Activated CD4-positive, alpha-beta T cell treated with anti-CD3 and anti-CD28 coated beads for 36 hours (primary cell): ENCODE measurements around the gene DNMBP. TPM values are rescaled to one million over a fixed set of nuclear protein-coding genes. Genes with fewer than 3 reads are reported as not detected.
"Not testable (repeated sequence)": the region's sequence is repeated elsewhere in the genome, so short reads cannot be mapped to it uniquely, and the experiment has no call there.

ENCODE experiments used
- ATAC-seq: fragments of 200-7000 bp; cut with Tn5 transposase; one replicate; pipeline ENCODE4 v1.10.0; 2021; ENCODE audit warnings: mild to moderate bottlenecking, moderate library complexity
- CTCF ChIA-PET: fragments of 350-600 bp; sonication (Branson Sonifier 250); formaldehyde crosslinking; loops from one replicate; lab custom pipeline; 2021; ENCODE audit warnings: antibody characterized with exemption; lab: Charles Lee
- POLR2A ChIA-PET: fragments of 350-600 bp; sonication (Branson Sonifier 250); formaldehyde crosslinking; loops from one replicate; lab custom pipeline; 2021; ENCODE audit warnings: antibody characterized with exemption, inconsistent platforms; lab: Charles Lee
- DNase-seq: peaks from one replicate; pipeline ENCODE4 v3.0.0-alpha.2; 2020
- H3K27ac Mint-ChIP-seq: one replicate; pipeline ENCODE4 v1.8.0; 2021; ENCODE audit warnings: mixed read lengths
- H3K27me3 Mint-ChIP-seq: one replicate; pipeline ENCODE4 v1.8.0; 2021; ENCODE audit warnings: mixed read lengths
- H3K36me3 Mint-ChIP-seq: one replicate; pipeline ENCODE4 v1.8.0; 2021; ENCODE audit warnings: low read depth, mixed read lengths
- H3K4me1 Mint-ChIP-seq: one replicate; pipeline ENCODE4 v1.8.0; 2021; ENCODE audit warnings: mixed read lengths
- H3K4me3 Mint-ChIP-seq: one replicate; pipeline ENCODE4 v1.8.0; 2021; ENCODE audit warnings: mild to moderate bottlenecking, moderate library complexity, mixed read lengths
- H3K9me3 Mint-ChIP-seq: one replicate; pipeline ENCODE4 v1.8.0; 2021; ENCODE audit warnings: low read depth, mixed read lengths
- intact Hi-C, 2 experiments: fragments of 100-400 bp; cut with DNase I in 1 of 2; cut with micrococcal nuclease in 1 of 2; formaldehyde crosslinking; loops; one replicate each; pipeline versions ENCODE4 v1.14.2 to v1.15.1; 2022 to 2024; cut with DNase I, micrococcal nuclease
- total RNA-seq, 2 experiments: library from RNA; stranded (reverse); gene quantifications; one replicate each; pipeline ENCODE4 v1.2.3, GENCODE V29; 2021

DNMBP gene
- total RNA-seq, 2 experiments from 2014 or later = 1.9 to 2.4 TPM

GRCh38 chr10:99975106-99975829, 34.5 kb downstream of the DNMBP start:
- Mint-ChIP-seq H3K4me1 (no peaks in the 10 kb centered on the region), H3K9me3 (no peaks in the 10 kb centered on the region), H3K36me3 (no peaks in the 10 kb centered on the region), H3K27me3 (no peaks in the 10 kb centered on the region), H3K27ac (no peak overlapping the region), H3K4me3 (no peak overlapping the region)
- ChIA-PET CTCF (no interaction called here), POLR2A (no interaction called here)
- ATAC-seq (no peak), DNase-seq (no peak)
- intact Hi-C loops = loop anchor here in 1 of 2 experiments (10.0 kb wide), 1 partner anchor 70 kb away; no protein-coding TSS in a partner anchor

GRCh38 chr10:99973190-99973589, 36.6 kb downstream of the DNMBP start:
- ATAC-seq = no peak
- intact Hi-C loops = loop anchor here (2.0 to 10.0 kb wide), 2 partner anchors 70 to 72 kb away; no protein-coding TSS in a partner anchor

DNA sequence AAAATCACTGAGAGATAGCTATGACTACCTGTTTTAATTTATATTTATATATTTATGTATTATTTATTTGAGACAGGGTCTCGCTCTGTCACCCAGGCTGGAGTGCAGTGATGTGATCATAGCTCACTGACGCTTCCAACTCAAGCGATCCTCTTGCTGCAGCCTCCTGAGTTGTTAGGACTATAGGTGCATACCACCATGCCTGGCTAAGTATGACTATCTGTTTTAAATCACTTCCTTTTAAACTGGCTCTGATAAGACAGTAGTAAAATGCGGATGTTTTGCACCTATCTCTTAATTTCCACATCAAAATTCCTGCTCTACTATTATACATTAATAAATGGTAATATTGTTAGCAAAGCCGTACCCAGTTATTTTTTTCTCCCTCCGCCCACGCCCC, 41.8 kb downstream of the DNMBP start:
- Mint-ChIP-seq H3K36me3 (peaks cover 4% of the 10 kb centered on the region), H3K27me3 (no peaks in the 10 kb centered on the region), H3K9me3 (no peaks in the 10 kb centered on the region), H3K4me1 (no peaks in the 10 kb centered on the region), H3K27ac (no peak overlapping the region), H3K4me3 (no peak overlapping the region)
- DNase-seq (no peak), ATAC-seq (no peak)
- ChIA-PET CTCF (interaction anchor here (0.8 to 1.0 kb wide), 2 partner anchors 9 to 41 kb away, joined by 3 to 4 read pairs; partner anchors contain the start of gene DNMBP), POLR2A (no interaction called here)
- intact Hi-C loops = no loop called here

More at GRCh38 chr10:99973190-99973589, 36.6 kb downstream of the DNMBP start:
- ChIA-PET CTCF (no interaction called here), POLR2A (no interaction called here)
- H3K9me3 Mint-ChIP-seq = no peaks in the 10 kb centered on the region
- H3K27ac Mint-ChIP-seq = no peak overlapping the region
- peaks cover 4% of the 10 kb centered on the region for H3K36me3 Mint-ChIP-seq
- no peaks in the 10 kb centered on the region for H3K27me3 Mint-ChIP-seq
- no peak overlapping the region for H3K4me3 Mint-ChIP-seq
- H3K4me1 Mint-ChIP-seq = no peaks in the 10 kb centered on the region
- DNase-seq = no peak

DNA sequence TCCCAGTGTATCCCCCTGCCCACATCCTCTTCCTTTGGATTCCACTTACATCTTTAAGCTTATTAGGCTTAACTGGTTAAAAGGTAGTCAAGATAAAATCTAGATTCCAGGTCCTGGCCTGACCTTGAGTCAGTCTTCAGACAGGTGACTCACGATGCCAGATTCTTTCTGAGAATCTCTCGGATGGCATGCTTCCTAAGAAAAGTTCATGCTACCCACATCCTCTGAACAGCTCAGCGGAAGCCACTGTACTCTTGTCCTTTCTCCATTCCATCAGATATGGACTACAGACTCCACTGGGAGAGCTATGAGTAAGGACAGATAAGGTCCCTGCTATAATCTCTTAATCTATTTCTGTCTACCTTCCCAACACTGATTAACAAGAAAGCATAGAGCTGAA, 43.4 kb downstream of the DNMBP start:
- peaks cover 4% of the 10 kb centered on the region for H3K36me3 Mint-ChIP-seq
- ChIA-PET CTCF (interaction anchor here (0.6 to 3.0 kb wide), 2 partner anchors 120 to 535 kb away, joined by 3 to 17 read pairs; no protein-coding TSS in a partner anchor), POLR2A (no interaction called here)
- DNase-seq (no peak), ATAC-seq (no peak)
- intact Hi-C loops = no loop called here
- H3K27ac Mint-ChIP-seq = no peak overlapping the region
- H3K4me3 Mint-ChIP-seq = no peak overlapping the region
- no peaks in the 10 kb centered on the region for H3K4me1 Mint-ChIP-seq
- no peaks in the 10 kb centered on the region for H3K27me3 Mint-ChIP-seq
- H3K9me3 Mint-ChIP-seq = no peaks in the 10 kb centered on the region

DNA sequence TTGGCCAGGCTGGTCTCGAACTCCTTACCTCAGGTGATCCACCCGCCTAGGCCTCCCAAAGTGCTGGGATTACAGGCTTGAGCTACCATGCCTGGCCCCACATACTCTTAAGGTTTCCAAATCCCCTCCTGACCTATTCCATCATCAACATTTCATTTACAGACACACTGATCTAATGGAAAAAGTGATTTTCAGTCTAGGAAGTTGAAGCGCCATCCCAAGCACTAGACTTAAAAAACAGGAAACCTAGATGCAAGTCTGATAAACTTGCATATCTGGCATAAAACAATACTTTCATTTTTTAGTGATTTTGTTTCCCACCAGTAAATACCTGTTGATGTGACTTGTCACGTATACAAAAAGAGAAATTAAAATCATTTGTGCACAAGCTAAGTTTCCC, 44.0 kb downstream of the DNMBP start:
- no peak overlapping the region for H3K4me3 Mint-ChIP-seq
- no peaks in the 10 kb centered on the region for H3K27me3 Mint-ChIP-seq
- H3K9me3 Mint-ChIP-seq = no peaks in the 10 kb centered on the region
- peaks cover 4% of the 10 kb centered on the region for H3K36me3 Mint-ChIP-seq
- intact Hi-C loops = no loop called here
- H3K27ac Mint-ChIP-seq = no peak overlapping the region
- no peak for ATAC-seq
- ChIA-PET CTCF (interaction anchor here (3.0 kb wide), 1 partner anchor 119 kb away, joined by 17 read pairs; no protein-coding TSS in a partner anchor), POLR2A (no interaction called here)
- DNase-seq = no peak
- H3K4me1 Mint-ChIP-seq = no peaks in the 10 kb centered on the region

GRCh38 chr10:99964791-99965190, 45.0 kb downstream of the DNMBP start:
- POLR2A ChIA-PET = no interaction called here
- DNase-seq (no peak), ATAC-seq (no peak)
- no peaks in the 10 kb centered on the region for H3K9me3 Mint-ChIP-seq
- no peak overlapping the region for H3K4me3 Mint-ChIP-seq
- intact Hi-C loops = no loop called here
- no peaks in the 10 kb centered on the region for H3K27me3 Mint-ChIP-seq
- CTCF ChIA-PET = interaction anchor here (3.0 kb wide), 1 partner anchor 119 kb away, joined by 17 read pairs; no protein-coding TSS in a partner anchor
- H3K4me1 Mint-ChIP-seq = no peaks in the 10 kb centered on the region
- H3K36me3 Mint-ChIP-seq = peaks cover 2% of the 10 kb centered on the region
- H3K27ac Mint-ChIP-seq = no peak overlapping the region

DNA sequence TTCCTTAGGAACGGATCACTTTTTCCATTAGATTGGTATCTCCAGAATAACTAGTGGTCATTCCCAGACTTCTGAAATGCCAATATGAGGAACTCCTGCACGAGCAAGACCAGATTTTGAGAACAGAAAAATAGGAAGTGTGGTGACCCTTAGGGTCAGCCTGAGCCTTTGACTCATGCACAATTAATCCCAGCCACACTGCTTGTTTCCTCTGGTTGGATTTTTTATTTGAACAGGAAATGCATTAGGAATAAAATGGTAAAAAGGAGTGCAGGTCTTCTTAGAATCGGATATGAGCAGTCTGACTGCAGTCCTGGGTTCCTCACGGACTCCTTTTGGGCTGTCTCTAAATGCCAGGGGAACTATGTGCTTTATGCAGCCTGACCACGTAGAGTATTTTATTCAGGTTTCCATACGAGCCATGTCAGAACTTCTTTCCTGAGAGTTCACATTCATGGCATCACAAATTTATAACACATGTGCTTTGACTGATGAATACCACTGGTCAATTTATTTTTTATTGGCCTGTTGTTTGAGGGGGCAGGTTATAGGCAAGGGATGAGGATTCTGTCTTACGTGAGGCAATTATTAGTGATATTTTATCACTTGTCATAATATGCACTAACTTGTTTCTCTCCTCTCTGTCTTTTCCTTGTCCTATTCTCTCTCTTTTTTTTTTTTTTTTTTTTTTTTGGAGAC, 46.1 kb downstream of the DNMBP start:
- intact Hi-C loops = loop anchor here in 1 of 2 experiments (2.0 kb wide), 1 partner anchor 31 kb away; no protein-coding TSS in a partner anchor
- DNase-seq, H3K36me3 Mint-ChIP-seq, CTCF ChIA-PET, H3K27me3 Mint-ChIP-seq, H3K9me3 Mint-ChIP-seq, H3K4me1 Mint-ChIP-seq, POLR2A ChIA-PET, H3K27ac Mint-ChIP-seq, H3K4me3 Mint-ChIP-seq, ATAC-seq: not testable (repeated sequence)

DNA sequence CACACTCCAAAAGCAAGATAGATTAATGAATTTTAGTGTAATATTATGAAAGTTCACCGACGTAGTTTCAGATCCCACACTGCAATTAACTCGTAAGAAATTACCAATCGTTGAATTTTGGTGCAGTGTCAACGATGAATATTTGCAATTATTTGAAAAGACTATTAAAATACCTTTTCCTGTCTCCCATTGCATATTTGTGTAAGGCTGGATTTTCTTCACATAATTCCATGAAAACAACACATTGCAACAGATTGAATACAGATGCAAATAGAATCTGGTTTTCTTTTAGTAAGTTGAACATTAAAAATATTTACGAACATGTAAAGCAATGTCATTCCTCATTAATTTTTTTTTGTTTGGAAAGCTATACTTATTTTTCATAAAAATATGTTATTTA, 50.9 kb downstream of the DNMBP start:
- ATAC-seq = no peak
- H3K36me3 Mint-ChIP-seq = peaks cover 12% of the 10 kb centered on the region
- H3K4me3 Mint-ChIP-seq = no peak overlapping the region
- no peak for DNase-seq
- no peaks in the 10 kb centered on the region for H3K4me1 Mint-ChIP-seq
- ChIA-PET POLR2A (no interaction called here), CTCF (interaction anchor here (1.0 kb wide), 1 partner anchor 113 kb away, joined by 3 read pairs; no protein-coding TSS in a partner anchor)
- H3K27me3 Mint-ChIP-seq = no peaks in the 10 kb centered on the region
- no peak overlapping the region for H3K27ac Mint-ChIP-seq
- no peaks in the 10 kb centered on the region for H3K9me3 Mint-ChIP-seq
- intact Hi-C loops = no loop called here

DNA sequence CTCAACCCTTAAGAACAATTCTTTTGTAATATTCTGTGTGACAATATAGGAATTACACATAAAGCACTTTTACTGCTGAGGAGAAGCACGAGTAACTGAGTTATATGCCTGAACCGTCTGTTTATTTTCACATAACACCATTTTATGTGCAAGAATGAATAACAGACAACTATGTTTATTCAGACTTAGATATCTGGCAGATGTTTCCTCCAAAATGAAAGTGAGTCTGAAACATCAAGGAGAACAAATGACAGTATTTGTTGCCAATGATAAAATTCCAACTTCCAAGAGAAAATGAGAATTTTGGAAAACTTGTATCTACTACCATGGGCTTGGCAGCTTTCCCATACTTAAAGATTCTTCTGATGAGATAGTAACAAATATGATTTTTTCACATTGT, 51.4 kb downstream of the DNMBP start:
- no peaks in the 10 kb centered on the region for H3K27me3 Mint-ChIP-seq
- H3K9me3 Mint-ChIP-seq = no peaks in the 10 kb centered on the region
- ChIA-PET CTCF (interaction anchor here (1.0 to 1.2 kb wide), 2 partner anchors 112 to 113 kb away, joined by 3 read pairs; no protein-coding TSS in a partner anchor), POLR2A (no interaction called here)
- no peaks in the 10 kb centered on the region for H3K4me1 Mint-ChIP-seq
- no peak overlapping the region for H3K27ac Mint-ChIP-seq
- ATAC-seq (no peak), DNase-seq (no peak)
- H3K4me3 Mint-ChIP-seq = no peak overlapping the region
- peaks cover 12% of the 10 kb centered on the region for H3K36me3 Mint-ChIP-seq
- intact Hi-C loops = no loop called here

GRCh38 chr10:99953510-99953909, 56.2 kb downstream of the DNMBP start:
- DNase-seq, ATAC-seq, POLR2A ChIA-PET, H3K4me1 Mint-ChIP-seq, H3K9me3 Mint-ChIP-seq, H3K4me3 Mint-ChIP-seq, intact Hi-C loops, H3K27me3 Mint-ChIP-seq, CTCF ChIA-PET, H3K27ac Mint-ChIP-seq: not testable (repeated sequence)
- peaks cover 29% of the 10 kb centered on the region for H3K36me3 Mint-ChIP-seq

GRCh38 chr10:99952799-99953198, 56.9 kb downstream of the DNMBP start:
- peaks cover 5% of the 10 kb centered on the region for H3K9me3 Mint-ChIP-seq
- POLR2A ChIA-PET = no interaction called here
- ATAC-seq (no peak), DNase-seq (no peak)
- no peak overlapping the region for H3K27ac Mint-ChIP-seq
- H3K27me3 Mint-ChIP-seq = no peaks in the 10 kb centered on the region
- H3K36me3 Mint-ChIP-seq = peaks cover 29% of the 10 kb centered on the region
- H3K4me1 Mint-ChIP-seq = no peaks in the 10 kb centered on the region
- intact Hi-C loops = no loop called here
- CTCF ChIA-PET = no interaction called here
- no peak overlapping the region for H3K4me3 Mint-ChIP-seq
